Panc1 (cell line): ENCODE measurements around the gene STON1. TPM values are rescaled to one million over a fixed set of nuclear protein-coding genes. Genes with fewer than 3 reads are reported as not detected.
A peak's percentile ranks its signal among the peaks of the same experiment; 100 is the strongest.

Source experiments
- ATAC-seq: fragments of 200-7000 bp; cut with Tn5 transposase; 2 replicates; pipeline ENCODE4 v1.9.1; 2020; ENCODE audit warnings: mild to moderate bottlenecking, moderate library complexity
- BruUV-seq: library from RNA; stranded (reverse); fragments of 400-500 nt; replicated peaks from 2 replicates; lab custom pipeline; 2021; lab: Mats Ljungman, UMichigan
- CTCF ChIA-PET: fragments of 300-600 bp; sonication (Branson Sonifier 250); formaldehyde crosslinking; loops from one replicate; lab custom pipeline; 2022; ENCODE audit warnings: antibody characterized with exemption; lab: Charles Lee
- POLR2A ChIA-PET: fragments of 300-600 bp; sonication (Branson Sonifier 250); formaldehyde crosslinking; loops from one replicate; lab custom pipeline; 2022; ENCODE audit warnings: antibody characterized with exemption; lab: Charles Lee
- DNase-seq: peaks from one replicate; pipeline ENCODE4 v3.0.0-alpha.2; 2010; ENCODE audit warnings: low read depth, low spot score
- H3K27ac ChIP-seq: 2 replicates; pipeline ENCODE4 v1.5.1; 2011; ENCODE audit warnings: mild to moderate bottlenecking, low read length, inconsistent platforms
- H3K27me3 ChIP-seq: fragments of 200-500 bp; sonication (Bioruptor generic); 2 replicates; pipeline ENCODE4 v1.6.0; 2014; ENCODE audit warnings: low read length, inconsistent platforms; ENCODE audit not compliant: control insufficient read depth, insufficient read depth
- H3K36me3 ChIP-seq: fragments of 200-500 bp; sonication (Bioruptor generic); 2 replicates; pipeline ENCODE4 v1.5.1; 2014; ENCODE audit warnings: inconsistent platforms, mild to moderate bottlenecking, low read length, moderate library complexity; ENCODE audit not compliant: control insufficient read depth, insufficient read depth
- H3K4me1 ChIP-seq: 2 replicates; pipeline ENCODE4 v1.5.1; 2011; ENCODE audit warnings: inconsistent platforms, mild to moderate bottlenecking, low read length, moderate library complexity; ENCODE audit not compliant: control insufficient read depth, insufficient read depth
- H3K4me3 ChIP-seq, 2 experiments: 2 replicates each; pipeline ENCODE4 v1.5.1; 2011 to 2012; ENCODE audit warnings: low read depth in 2 of 2, low read length in 2 of 2, mild to moderate bottlenecking in 2 of 2, inconsistent platforms in 1 of 2, moderate library complexity in 1 of 2
- H3K9me3 ChIP-seq: fragments of 200-500 bp; sonication (Bioruptor generic); 2 replicates; pipeline ENCODE4 v1.5.1; 2014; ENCODE audit warnings: low read depth, mild to moderate bottlenecking, inconsistent platforms, low read length, moderate library complexity; ENCODE audit not compliant: control insufficient read depth, insufficient read depth
- CTCF ChIP-seq: fragments of 450-650 bp; IDR thresholded peaks from 2 replicates; pipeline ENCODE4 v1.5.1; 2017; ENCODE audit warnings: mild to moderate bottlenecking
- POLR2AphosphoS5 ChIP-seq: IDR thresholded peaks from 2 replicates; pipeline ENCODE4 v1.6.1; 2012; ENCODE audit warnings: mild to moderate bottlenecking, low read depth, low read length, moderate library complexity
- SIN3A ChIP-seq: IDR thresholded peaks from 2 replicates; pipeline ENCODE4 v1.6.1; 2012; ENCODE audit warnings: low read depth, mild to moderate bottlenecking, low read length, moderate library complexity, borderline replicate concordance; ENCODE audit not compliant: insufficient read depth
- TCF7L2 ChIP-seq: IDR thresholded peaks from 2 replicates; pipeline ENCODE4 v1.6.1; 2011; ENCODE audit warnings: mild to moderate bottlenecking, low read depth, low read length, inconsistent platforms
- in situ Hi-C: cut with HindIII; loops from 2 replicates; pipeline ENCODE4 v1.10.0; 2016; ENCODE audit warnings: low sequenced_read_pairs, low pct_unique_long_range_greater_than_20kb
- intact Hi-C: fragments of 100-400 bp; cut with micrococcal nuclease; formaldehyde crosslinking; loops from one replicate; pipeline ENCODE4 v1.10.0; 2022; ENCODE audit not compliant: unreplicated experiment
- total RNA-seq: library from RNA; stranded (reverse); gene quantifications from one replicate; pipeline ENCODE4 v1.2.1, GENCODE V29; 2021; ENCODE audit not compliant: unreplicated experiment
- TF ChIP-seq, protein P1 (sequence below), 2 experiments: IDR thresholded peaks; 2 replicates each; pipeline ENCODE4 v1.6.1; 2011 to 2012; ENCODE audit warnings: low read depth in 2 of 2, control low read depth in 1 of 2, low read length in 1 of 2, mild to moderate bottlenecking in 1 of 2, moderate library complexity in 1 of 2; ENCODE audit not compliant: insufficient read depth in 1 of 2

Gene STON1
- total RNA-seq, 1 experiment from 2014 or later = 0.92 TPM

- no peak overlapping the region for H3K27ac ChIP-seq
- no TSS peak for BruUV-seq
- POLR2A ChIA-PET = no interaction called here
- no peaks in the 10 kb centered on the region for H3K9me3 ChIP-seq
- ATAC-seq = no peak
- H3K36me3 ChIP-seq = no peaks in the 10 kb centered on the region
- DNase-seq = no peak
- in situ Hi-C loops = no loop called here
- intact Hi-C loops = no loop called here
- H3K4me1 ChIP-seq = no peaks in the 10 kb centered on the region
- no peak overlapping the region for H3K4me3 ChIP-seq
- TF ChIP-seq CTCF (no peak), SIN3A (no peak), TCF7L2 (no peak), POLR2AphosphoS5 (no peak)
- TF ChIP-seq, protein P1, sequence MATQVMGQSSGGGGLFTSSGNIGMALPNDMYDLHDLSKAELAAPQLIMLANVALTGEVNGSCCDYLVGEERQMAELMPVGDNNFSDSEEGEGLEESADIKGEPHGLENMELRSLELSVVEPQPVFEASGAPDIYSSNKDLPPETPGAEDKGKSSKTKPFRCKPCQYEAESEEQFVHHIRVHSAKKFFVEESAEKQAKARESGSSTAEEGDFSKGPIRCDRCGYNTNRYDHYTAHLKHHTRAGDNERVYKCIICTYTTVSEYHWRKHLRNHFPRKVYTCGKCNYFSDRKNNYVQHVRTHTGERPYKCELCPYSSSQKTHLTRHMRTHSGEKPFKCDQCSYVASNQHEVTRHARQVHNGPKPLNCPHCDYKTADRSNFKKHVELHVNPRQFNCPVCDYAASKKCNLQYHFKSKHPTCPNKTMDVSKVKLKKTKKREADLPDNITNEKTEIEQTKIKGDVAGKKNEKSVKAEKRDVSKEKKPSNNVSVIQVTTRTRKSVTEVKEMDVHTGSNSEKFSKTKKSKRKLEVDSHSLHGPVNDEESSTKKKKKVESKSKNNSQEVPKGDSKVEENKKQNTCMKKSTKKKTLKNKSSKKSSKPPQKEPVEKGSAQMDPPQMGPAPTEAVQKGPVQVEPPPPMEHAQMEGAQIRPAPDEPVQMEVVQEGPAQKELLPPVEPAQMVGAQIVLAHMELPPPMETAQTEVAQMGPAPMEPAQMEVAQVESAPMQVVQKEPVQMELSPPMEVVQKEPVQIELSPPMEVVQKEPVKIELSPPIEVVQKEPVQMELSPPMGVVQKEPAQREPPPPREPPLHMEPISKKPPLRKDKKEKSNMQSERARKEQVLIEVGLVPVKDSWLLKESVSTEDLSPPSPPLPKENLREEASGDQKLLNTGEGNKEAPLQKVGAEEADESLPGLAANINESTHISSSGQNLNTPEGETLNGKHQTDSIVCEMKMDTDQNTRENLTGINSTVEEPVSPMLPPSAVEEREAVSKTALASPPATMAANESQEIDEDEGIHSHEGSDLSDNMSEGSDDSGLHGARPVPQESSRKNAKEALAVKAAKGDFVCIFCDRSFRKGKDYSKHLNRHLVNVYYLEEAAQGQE (IDR thresholded peaks at IDR 0.05; ENCODE audit: insufficient read depth in 1 of 2, low read depth in 2 of 2, low read length in 1 of 2) = no peak
- CTCF ChIA-PET = no interaction called here
- H3K27me3 ChIP-seq = no peaks in the 10 kb centered on the region
Observed at GRCh38 chr2:48562281-48562680, 32.3 kb downstream of the STON1 start.

- BruUV-seq = no TSS peak
- in situ Hi-C loops = no loop called here
- 0 out of 2 replicates have a peak, but pooled peaks cover 2% of the 10 kb centered on the region for H3K27me3 ChIP-seq
- ATAC-seq (no peak), DNase-seq (no peak)
- ChIA-PET CTCF (no interaction called here), POLR2A (no interaction called here)
- no peak overlapping the region for H3K27ac ChIP-seq
- TF ChIP-seq SIN3A (no peak), CTCF (peak; percentile 41)
- H3K4me1 ChIP-seq = no peaks in the 10 kb centered on the region
- H3K4me3 ChIP-seq = no peak overlapping the region
- intact Hi-C loops = no loop called here
- no peaks in the 10 kb centered on the region for H3K9me3 ChIP-seq
- H3K36me3 ChIP-seq = no peaks in the 10 kb centered on the region
Observed at GRCh38 chr2:48566592-48567310, 36.8 kb downstream of the STON1 start.
